Activated T-helper 1 cell treated with anti-CD3 and anti-CD28 coated beads, Interleukin-12 subunit alpha, Interleukin-12 subunit beta, Interleukin-2, Interleukin-4 antibody, amounts not matched to agents 30 ng/mL and 10 ng/mL and 1 ng/mL, durations not matched to agents 14 hours and 24 hours and 36 hours (primary cell): ENCODE data around the gene RSPO4. TPM values are rescaled to one million over a fixed set of nuclear protein-coding genes. Genes with fewer than 3 reads are reported as not detected.

Experiments
- total RNA-seq: library from RNA; stranded (reverse); gene quantifications from 2 replicates; pipeline ENCODE4 v1.2.3, GENCODE V29; 2022

RSPO4 gene
- total RNA-seq, 1 donor from 2014 or later = not detected

Other genes starting within 250 kb of the RSPO4 start
- not detected in 2 replicates for gene SLC52A3, start 233.8 kb downstream of the RSPO4 start, total RNA-seq
- gene FAM110A, start 168.6 kb downstream of the RSPO4 start, total RNA-seq = 19.0 and 21.1 TPM in 2 replicates
- not detected in 2 replicates for gene ANGPT4, start 86.0 kb downstream of the RSPO4 start, total RNA-seq
- 185 and 189 TPM in 2 replicates for gene PSMF1, start 116.3 kb upstream of the RSPO4 start, total RNA-seq
- gene TMEM74B, start 182.7 kb upstream of the RSPO4 start, total RNA-seq = 0.36 and 0.61 TPM in 2 replicates
- gene C20orf202, start 201.1 kb upstream of the RSPO4 start, total RNA-seq = not detected in 2 replicates
- not detected in 2 replicates for gene RAD21L1, start 223.7 kb upstream of the RSPO4 start, total RNA-seq